DMS 273 (cell line): ENCODE measurements around the gene URM1.
A peak's percentile ranks its signal among the peaks of the same experiment; 100 is the strongest.

Source experiments
- DNase-seq: peaks from one replicate; lab custom pipeline; 2025; ENCODE audit not compliant: unreplicated experiment; lab: John Stamatoyannopoulos, UW

Gene URM1

DNA sequence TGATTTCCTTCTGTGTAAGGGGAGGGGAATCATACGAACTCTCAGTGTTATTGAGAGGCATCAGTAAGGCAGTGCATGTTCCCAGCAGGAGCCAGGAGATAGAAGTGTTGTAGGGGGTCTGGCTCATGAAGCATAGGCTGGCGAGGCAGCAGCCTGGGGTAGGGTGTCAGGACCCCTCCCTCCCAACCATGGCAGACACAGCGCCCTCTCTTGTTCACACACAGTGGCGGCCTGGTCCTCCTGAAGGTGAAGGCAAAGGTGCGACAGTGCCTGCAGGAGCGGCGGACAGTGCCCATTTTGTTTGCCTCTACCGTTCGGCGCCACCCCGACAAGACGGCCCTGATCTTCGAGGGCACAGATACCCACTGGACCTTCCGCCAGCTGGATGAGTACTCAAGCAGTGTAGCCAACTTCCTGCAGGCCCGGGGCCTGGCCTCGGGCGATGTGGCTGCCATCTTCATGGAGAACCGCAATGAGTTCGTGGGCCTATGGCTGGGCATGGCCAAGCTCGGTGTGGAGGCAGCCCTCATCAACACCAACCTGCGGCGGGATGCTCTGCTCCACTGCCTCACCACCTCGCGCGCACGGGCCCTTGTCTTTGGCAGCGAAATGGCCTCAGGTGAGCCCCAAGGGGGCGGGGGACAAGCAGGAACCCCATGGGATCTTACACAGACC lies 26.1 kb upstream of the URM1 start:
- DNase-seq: no peak

DNA sequence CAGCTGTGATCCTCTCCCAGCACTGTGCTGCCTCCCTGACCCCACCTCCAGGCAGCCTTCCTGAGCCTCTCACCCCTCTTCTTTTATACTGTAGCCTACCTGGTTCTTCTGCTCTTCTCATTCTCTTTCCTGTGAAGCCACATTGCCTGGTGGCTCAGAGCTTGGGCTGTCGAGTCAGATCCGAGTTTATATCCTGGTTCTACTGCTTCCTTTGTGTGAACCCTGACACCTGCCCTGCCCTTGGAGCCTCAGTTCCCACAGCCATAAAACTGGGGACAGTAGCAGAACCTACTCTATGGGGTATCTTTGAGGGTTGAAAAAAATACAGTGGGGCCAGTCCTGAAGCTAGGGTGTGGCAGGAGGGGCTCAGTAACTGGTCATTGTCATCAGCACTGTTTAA lies 22.0 kb upstream of the URM1 start:
- no peak for DNase-seq

DNA sequence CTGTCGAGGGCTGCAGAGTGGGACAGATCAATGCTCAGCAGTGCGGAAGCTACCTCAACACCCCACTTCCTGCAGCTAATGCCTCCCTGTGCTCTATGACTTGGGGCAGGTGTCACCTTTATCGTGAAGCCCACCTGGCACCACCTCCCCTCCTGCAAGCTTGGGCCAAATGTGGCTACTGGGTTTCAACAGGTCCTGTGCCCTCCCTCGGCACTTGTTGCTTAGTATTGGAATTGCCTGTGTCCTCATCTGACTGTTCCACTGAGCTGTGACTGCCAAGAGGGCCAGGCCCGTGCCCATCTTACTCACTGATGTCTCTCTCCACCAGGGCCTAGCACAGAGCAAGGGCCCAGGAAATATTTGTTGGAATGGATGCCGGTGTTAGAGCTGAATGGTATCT lies 21.4 kb upstream of the URM1 start:
- no peak for DNase-seq

- DNase-seq: no peak
Measured at GRCh38 chr9:128355451-128355850, 15.7 kb upstream of the URM1 start.

DNA sequence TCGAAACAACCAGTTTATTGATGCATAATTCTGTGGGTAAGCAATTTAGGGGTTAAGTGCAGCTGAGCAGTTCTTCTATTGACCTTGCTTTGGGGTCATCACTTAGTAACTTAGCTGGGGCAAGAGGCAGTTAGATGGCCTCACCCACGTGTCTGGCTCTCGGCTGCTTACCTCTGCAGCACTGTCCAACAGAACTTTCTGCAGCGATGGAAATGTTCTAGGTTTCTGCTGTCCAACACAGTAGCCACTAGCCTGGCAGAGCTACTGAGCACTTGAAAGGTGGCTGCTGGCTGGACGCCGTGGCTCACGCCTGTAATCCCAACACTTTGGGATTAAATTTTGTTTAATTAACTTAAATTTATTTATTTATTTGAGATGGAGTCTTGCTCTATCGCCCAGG lies 13.1 kb upstream of the URM1 start:
- DNase-seq: no peak

GRCh38 chr9:128358861-128359260 lies 12.3 kb upstream of the URM1 start:
- no peak for DNase-seq

DNA sequence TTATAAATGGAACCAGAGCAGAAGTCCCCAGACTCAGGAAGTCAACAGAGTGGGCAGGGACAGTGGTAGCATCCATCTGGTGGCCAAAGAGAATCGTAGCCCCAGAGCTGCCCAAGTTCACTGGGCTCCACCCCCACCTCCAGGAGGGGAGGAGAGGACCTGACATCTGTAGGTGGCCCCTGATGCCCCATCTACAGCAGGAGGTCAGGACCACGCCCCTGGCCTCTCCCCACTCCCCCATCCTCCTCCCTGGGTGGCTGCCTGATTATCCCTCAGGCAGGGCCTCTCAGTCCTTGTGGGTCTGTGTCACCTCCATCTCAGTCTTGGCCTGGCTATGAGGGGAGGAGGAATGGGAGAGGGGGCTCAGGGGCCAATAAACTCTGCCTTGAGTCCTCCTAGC lies 10.3 kb upstream of the URM1 start:
- no peak for DNase-seq

GRCh38 chr9:128361296-128361985 lies 9.7 kb upstream of the URM1 start:
- peak; percentile 89 for DNase-seq

GRCh38 chr9:128361986-128362646 lies 9.1 kb upstream of the URM1 start:
- peak; percentile 95 for DNase-seq

DNA sequence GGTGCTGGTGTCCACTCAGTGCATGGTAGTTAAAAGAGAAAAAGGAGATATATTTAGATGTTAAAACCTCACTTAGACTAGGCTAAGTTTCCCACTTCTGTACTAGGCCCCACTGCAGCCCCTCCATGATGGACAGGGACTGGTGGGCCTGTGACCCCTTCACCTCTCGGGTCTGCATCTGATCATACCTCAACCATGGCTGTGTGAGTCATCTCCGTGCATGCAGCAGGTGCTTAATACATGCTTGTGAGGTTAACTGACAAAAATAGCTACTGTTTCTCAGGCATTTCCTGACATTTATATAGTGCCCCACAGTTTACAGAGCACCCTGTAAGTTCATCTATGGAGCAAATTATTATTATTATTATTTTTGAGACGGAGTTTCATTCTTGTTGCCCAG lies 8.4 kb upstream of the URM1 start:
- DNase-seq: no peak

GRCh38 chr9:128365525-128365924 lies 5.6 kb upstream of the URM1 start:
- no peak for DNase-seq

DNA sequence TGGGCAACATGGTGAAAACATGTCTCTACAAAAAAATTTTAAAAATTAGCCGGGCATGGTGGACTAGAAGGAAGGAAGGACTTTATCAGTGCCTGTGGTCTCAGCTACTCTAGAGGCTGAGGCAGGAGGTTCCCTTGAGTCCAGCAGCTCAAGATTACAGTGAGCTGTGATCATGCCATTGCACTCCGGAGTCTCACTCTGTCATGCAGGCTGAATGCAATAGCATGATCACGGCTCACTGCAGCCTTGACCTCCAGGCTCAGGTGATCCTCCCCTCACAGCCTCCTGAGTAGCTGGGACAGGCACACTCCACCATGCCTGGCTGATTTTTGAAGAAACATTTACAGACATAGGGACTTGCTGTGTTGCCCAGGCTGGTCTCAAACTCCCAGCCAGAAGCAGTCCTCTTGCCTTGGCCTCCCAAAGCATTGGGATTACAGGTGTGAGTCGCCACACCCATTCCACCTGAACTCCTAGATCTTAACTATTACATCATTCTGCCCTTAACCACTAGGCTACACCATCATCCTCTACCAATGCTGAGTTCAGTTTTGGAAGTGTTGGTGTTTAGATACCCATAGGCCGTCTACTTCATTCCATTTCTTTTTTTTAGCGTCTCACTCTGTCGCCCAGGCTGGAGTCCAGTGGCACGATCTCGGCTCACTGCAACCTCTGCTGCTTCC lies 2.0 kb upstream of the URM1 start:
- no peak for DNase-seq

GRCh38 chr9:128370367-128370751 lies 815 bp upstream of the URM1 start:
- DNase-seq: peak; percentile 57

DNA sequence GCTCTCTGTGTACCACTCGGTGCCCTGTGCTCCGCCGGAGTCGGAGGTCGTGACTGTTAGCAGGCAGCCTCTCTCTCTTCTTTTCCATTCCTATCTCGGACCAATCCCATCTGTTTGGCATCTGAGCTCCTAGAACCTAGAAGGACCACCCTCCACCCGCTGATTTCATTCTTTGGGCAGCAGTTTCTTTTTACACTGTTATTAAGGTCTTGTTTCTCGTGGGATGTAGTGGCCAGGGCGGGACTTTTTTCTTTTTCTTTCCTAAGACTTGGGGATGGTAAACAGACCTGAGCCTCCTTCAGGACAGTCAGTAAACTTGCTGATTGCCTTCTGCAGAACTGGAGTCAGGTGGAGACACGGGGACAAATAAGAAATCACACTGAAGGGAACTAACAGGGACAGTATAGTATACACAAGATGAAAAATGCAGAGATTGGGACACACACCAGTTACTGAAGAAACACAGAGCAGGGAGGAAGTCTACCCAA lies 500 bp downstream of the URM1 start:
- no peak for DNase-seq

GRCh38 chr9:128372188-128372641 lies 1.0 kb downstream of the URM1 start:
- DNase-seq: peak; percentile 29

GRCh38 chr9:128372784-128373183 lies 1.6 kb downstream of the URM1 start:
- no peak for DNase-seq

DNA sequence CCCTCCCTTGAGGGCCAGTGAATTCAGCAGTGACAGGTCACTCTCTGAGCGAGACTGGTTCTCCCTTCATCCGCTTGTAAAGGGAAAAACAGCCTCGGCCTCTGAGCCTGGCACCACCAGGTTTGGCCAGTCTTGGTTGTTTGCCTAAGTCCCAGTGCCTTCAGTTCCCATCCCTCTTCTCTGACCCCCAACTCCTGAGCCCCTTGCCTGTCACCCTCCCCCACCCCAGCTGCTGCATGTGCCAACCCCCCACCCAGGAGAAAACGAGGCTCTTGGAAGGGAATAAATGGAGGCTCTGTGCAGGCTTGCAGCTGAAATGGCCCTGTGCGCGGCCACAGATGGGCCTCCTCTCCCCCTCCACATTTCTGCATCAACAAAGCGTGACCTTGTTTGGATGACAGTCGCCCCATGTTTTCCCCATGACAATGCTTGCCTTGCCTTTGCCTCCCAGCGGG lies 3.1 kb downstream of the URM1 start:
- DNase-seq: no peak

GRCh38 chr9:128375865-128376264 lies 4.7 kb downstream of the URM1 start:
- DNase-seq: no peak

DNA sequence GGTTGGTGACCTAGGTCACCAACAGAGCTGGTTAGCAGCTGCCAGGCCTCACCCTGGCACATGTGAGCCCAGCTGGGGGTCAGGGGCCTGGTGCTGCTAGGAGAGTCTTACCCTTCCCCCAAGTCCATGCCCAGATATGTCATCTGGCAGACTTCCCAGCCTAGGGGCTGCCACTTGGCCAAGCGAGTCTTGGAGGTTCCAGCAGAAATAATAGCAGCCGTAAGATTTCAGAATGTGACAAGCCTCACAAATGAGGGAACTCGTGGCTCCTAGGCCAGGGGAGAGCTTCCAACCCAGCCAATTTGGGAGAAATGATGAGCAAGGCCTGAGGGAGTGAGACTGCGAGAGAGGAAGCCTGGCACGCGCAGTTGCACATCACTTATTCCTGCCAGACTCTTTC lies 11.1 kb downstream of the URM1 start:
- peak; percentile 88 for DNase-seq

DNA sequence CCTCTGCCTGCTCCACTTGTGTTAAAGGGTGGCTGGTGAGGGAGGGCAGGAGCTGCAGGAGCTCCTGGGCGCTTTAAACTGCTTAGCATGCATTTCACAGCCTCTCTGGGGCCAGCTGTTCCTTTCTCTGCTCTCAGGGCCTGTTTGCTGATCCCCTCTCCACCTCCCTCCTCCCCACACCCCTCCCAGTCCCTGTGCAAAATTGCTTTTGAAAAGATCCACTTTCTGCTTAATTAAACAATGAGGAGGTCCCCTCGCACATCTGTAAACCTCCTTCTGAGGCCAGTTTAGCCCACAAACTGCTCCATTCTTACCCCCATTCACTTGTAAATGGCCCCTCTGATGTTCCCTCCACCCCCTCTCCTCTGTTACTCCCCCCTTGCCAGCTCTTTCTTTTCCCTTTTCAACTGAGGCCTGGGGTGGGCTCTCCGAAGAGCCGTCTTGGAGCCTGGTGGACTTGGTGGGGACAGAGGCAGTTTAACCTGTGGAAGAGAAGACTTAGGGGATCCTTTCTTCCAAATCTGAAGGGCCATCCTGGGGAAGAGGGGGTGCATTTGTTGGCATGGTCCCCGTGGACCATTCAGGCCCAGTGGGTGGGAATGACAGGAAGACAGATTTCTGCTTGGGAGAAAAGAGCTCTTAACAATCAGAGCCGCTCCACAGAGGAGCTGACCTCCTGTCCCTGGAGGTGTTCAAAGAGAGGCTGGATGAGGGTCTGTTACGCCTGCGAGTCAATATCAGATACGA lies 12.0 kb downstream of the URM1 start:
- peak; percentile 89 for DNase-seq

DNA sequence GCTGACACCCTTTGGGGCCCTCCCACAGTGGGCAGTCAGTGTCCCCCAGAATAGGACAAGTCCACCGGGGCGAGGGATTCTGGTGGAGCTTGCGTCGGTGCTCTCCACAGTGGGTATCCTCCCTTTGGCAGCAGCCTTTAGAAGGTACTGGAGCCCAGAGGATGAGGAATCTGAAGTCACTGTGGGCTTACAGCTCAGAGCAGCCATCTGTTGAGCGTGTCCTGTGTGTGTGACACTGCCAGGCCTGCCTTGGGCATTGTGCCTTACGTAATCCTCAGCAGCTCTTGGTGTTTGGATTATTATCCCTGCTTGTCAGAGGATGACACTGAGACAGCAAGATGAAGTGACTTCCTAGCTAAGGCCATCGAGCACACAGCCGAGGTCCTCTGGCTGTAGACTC lies 12.6 kb downstream of the URM1 start:
- peak; percentile 65 for DNase-seq
